MM.1S (cell line): Measurements from ENCODE around the gene GARIN6.

ENCODE experiments used
- DNase-seq: peaks from one replicate; pipeline ENCODE4 v3.0.0-alpha.2; 2015
- H2AFZ ChIP-seq: fragments of 300-600 bp; sonication (generic); 2 replicates; pipeline ENCODE4 v1.6.0; 2016; ENCODE audit warnings: antibody characterized with exemption, low read length
- H3F3A ChIP-seq: fragments of 300-600 bp; sonication (generic); 2 replicates; pipeline ENCODE4 v1.6.1; 2016; ENCODE audit warnings: mild to moderate bottlenecking, antibody characterized with exemption, low read length, moderate library complexity, mixed read lengths; ENCODE audit not compliant: insufficient read depth
- H3K27ac ChIP-seq: fragments of 300-600 bp; sonication (generic); 2 replicates; pipeline ENCODE4 v1.5.1; 2016; ENCODE audit warnings: mild to moderate bottlenecking, low read length
- H3K27me3 ChIP-seq: fragments of 300-600 bp; sonication (generic); replicated peaks from 2 replicates; pipeline ENCODE4 v1.6.0; 2016; ENCODE audit warnings: low read length; ENCODE audit not compliant: insufficient read depth
- H3K36me3 ChIP-seq: fragments of 300-600 bp; sonication (generic); replicated peaks from 2 replicates; pipeline ENCODE4 v1.6.1; 2016; ENCODE audit warnings: mild to moderate bottlenecking, low read length, mixed read lengths; ENCODE audit not compliant: insufficient read depth
- H3K4me1 ChIP-seq: fragments of 300-600 bp; sonication (generic); 2 replicates; pipeline ENCODE4 v1.6.1; 2016; ENCODE audit warnings: low read length, mixed read lengths
- H3K4me2 ChIP-seq: fragments of 300-600 bp; sonication (generic); 2 replicates; pipeline ENCODE4 v1.6.0; 2016; ENCODE audit warnings: low read depth, low read length
- H3K4me3 ChIP-seq: fragments of 300-600 bp; sonication (generic); 2 replicates; pipeline ENCODE4 v1.5.1; 2016; ENCODE audit warnings: low read length, mixed read lengths
- H3K79me2 ChIP-seq: fragments of 300-600 bp; sonication (generic); 2 replicates; pipeline ENCODE4 v1.6.1; 2016; ENCODE audit warnings: mixed run types, low read length, mixed read lengths
- H3K9ac ChIP-seq: fragments of 300-600 bp; sonication (generic); 2 replicates; pipeline ENCODE4 v1.6.1; 2016; ENCODE audit warnings: low read length, mixed read lengths
- H3K9me2 ChIP-seq: fragments of 300-600 bp; sonication (generic); replicated peaks from 2 replicates; pipeline ENCODE4 v1.6.1; 2016; ENCODE audit warnings: mild to moderate bottlenecking, low read length, mixed read lengths; ENCODE audit not compliant: insufficient read depth
- H3K9me3 ChIP-seq: fragments of 300-600 bp; sonication (generic); replicated peaks from 2 replicates; pipeline ENCODE4 v1.6.1; 2016; ENCODE audit warnings: mild to moderate bottlenecking, low read length, mixed read lengths; ENCODE audit not compliant: insufficient read depth
- H4K20me1 ChIP-seq: fragments of 300-600 bp; sonication (generic); 2 replicates; pipeline ENCODE4 v1.6.1; 2016; ENCODE audit warnings: mild to moderate bottlenecking, low read length, moderate library complexity, mixed read lengths; ENCODE audit not compliant: insufficient read depth
- EZH2 ChIP-seq: fragments of 300-600 bp; sonication (generic); optimal IDR thresholded peaks from 2 replicates; pipeline ENCODE3; 2017; ENCODE audit warnings: low read depth, mild to moderate bottlenecking, antibody characterized with exemption, low read length, mixed read lengths
- EZH2phosphoT487 ChIP-seq: fragments of 300-600 bp; sonication (generic); IDR thresholded peaks from 2 replicates; pipeline ENCODE4 v1.6.1; 2018; ENCODE audit warnings: antibody characterized with exemption, low read length
- TF ChIP-seq, protein P1 (sequence below): fragments of 300-600 bp; sonication (generic); IDR thresholded peaks from 2 replicates; pipeline ENCODE4 v1.5.1; 2016; ENCODE audit warnings: antibody characterized with exemption, low read length, mixed read lengths

The GARIN6 gene

DNA sequence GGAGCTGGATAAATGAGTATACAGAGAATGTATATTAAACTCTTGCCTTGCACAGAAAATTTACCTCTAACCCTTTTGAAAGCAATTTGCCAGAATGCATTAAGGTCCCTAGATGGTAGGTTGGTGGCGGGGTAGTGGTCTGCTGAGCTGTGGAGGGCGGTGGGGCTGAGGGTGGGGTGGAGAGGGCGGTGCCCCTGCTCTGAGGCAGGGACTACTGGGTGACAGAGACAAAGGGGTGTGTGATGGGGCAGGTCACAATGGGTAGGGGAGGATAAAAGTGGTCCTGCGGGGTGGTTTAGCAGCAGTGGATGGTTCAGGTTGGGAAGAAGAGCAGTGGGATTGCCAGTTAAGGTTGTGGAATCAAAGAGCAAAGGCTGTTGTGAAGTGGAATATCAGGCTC, at the start of gene GARIN6:
Gene GARIN6 (plus strand): TSS at position 301 of the 400 bp plus-strand sequence. CDS start 422 bp downstream, outside the sequence.
- H3K79me2 ChIP-seq, result no peaks in the 10 kb centered on the region
- no peak within 1 kb of the TSS for H2AFZ ChIP-seq
- H3K36me3 ChIP-seq, result no peaks in the 10 kb centered on the region
- DNase-seq, result no peak
- H3K4me3 ChIP-seq, result no peak within 1 kb of the TSS
- no peaks in the 10 kb centered on the region for H3K9me3 ChIP-seq
- no peaks in the 10 kb centered on the region for H4K20me1 ChIP-seq
- H3F3A ChIP-seq, result no peaks in the 10 kb centered on the region
- TF ChIP-seq EZH2phosphoT487 (no peak), EZH2 (no peak)
- TF ChIP-seq, protein P1, sequence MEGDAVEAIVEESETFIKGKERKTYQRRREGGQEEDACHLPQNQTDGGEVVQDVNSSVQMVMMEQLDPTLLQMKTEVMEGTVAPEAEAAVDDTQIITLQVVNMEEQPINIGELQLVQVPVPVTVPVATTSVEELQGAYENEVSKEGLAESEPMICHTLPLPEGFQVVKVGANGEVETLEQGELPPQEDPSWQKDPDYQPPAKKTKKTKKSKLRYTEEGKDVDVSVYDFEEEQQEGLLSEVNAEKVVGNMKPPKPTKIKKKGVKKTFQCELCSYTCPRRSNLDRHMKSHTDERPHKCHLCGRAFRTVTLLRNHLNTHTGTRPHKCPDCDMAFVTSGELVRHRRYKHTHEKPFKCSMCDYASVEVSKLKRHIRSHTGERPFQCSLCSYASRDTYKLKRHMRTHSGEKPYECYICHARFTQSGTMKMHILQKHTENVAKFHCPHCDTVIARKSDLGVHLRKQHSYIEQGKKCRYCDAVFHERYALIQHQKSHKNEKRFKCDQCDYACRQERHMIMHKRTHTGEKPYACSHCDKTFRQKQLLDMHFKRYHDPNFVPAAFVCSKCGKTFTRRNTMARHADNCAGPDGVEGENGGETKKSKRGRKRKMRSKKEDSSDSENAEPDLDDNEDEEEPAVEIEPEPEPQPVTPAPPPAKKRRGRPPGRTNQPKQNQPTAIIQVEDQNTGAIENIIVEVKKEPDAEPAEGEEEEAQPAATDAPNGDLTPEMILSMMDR, result no peak
- H3K9me2 ChIP-seq, result no peaks in the 10 kb centered on the region
- H3K9ac ChIP-seq, result no peak within 1 kb of the TSS
- H3K27ac ChIP-seq, result no peak within 1 kb of the TSS
- no peak within 1 kb of the TSS for H3K4me2 ChIP-seq
- no peaks in the 10 kb centered on the region for H3K4me1 ChIP-seq
- H3K27me3 ChIP-seq, result no peaks in the 10 kb centered on the region

DNA sequence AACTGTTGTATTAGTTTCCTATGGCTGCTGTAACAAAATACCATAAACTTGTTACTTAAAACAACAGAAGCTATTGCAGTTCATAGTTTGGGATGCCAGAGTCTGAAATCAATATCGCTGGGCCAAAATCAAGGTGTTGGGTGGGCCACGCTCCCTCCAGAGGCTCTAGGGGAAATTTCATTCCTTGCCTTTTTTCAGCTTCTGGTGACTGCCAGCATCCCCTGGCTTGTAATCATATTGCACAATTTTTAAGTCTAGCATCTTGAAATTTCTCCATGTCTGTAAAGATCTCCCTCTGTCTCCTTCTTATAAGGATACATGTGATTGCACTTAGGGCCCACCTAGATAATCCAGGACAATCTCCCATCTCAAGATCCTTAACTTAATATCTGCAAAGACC, 48.8 kb upstream of the GARIN6 start:
- Histone ChIP-seq H3K4me2 (no peak overlapping the region), H3K9ac (no peak overlapping the region), H3K9me2 (peaks cover 5% of the 10 kb centered on the region; the same call in 1 of the 2 replicates), H3K4me1 (peaks cover 19% of the 10 kb centered on the region), H3K4me3 (no peak overlapping the region), H3K9me3 (no peaks in the 10 kb centered on the region), H3F3A (no peaks in the 10 kb centered on the region), H2AFZ (no peak overlapping the region), H3K36me3 (no peaks in the 10 kb centered on the region), H4K20me1 (no peaks in the 10 kb centered on the region), H3K27ac (no peak overlapping the region), H3K79me2 (no peaks in the 10 kb centered on the region), H3K27me3 (no peaks in the 10 kb centered on the region)
- TF ChIP-seq EZH2 (no peak), EZH2phosphoT487 (no peak)
- TF ChIP-seq, protein P1, result no peak
- no peak for DNase-seq

DNA sequence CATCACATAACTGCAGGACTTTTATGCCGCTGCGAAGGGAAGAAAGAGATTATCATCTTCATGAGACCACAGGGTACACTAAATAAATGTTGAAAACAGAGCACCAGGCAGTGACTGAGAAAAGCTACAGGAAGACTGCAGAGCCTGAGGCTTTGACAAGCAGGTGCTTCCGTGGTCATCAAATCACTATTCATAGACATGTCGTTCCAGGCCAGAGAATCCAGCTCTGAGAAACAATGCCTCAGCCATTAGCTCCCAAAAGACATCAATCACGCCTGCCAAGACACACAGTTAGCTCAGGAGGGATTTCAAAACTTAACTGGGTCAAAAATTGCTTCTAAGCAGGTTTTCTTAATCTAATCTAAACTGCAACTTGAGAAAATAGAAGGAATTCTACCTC, 47.2 kb upstream of the GARIN6 start:
- H3K36me3 ChIP-seq, result no peaks in the 10 kb centered on the region
- no peaks in the 10 kb centered on the region for H3F3A ChIP-seq
- TF ChIP-seq, protein P1, result no peak
- TF ChIP-seq EZH2 (no peak), EZH2phosphoT487 (no peak)
- H3K9me3 ChIP-seq, result no peaks in the 10 kb centered on the region
- peaks cover 19% of the 10 kb centered on the region for H3K4me1 ChIP-seq
- peak overlapping the region; percentile 40 for H3K4me2 ChIP-seq
- no peaks in the 10 kb centered on the region for H3K79me2 ChIP-seq
- no peak overlapping the region for H3K4me3 ChIP-seq
- no peaks in the 10 kb centered on the region for H4K20me1 ChIP-seq
- peak overlapping the region; percentile 26; the same call in 1 of the 2 replicates for H3K27ac ChIP-seq
- H3K27me3 ChIP-seq, result no peaks in the 10 kb centered on the region
- H3K9ac ChIP-seq, result no peak overlapping the region
- peak; percentile 84 for DNase-seq
- H3K9me2 ChIP-seq, result peaks cover 5% of the 10 kb centered on the region; the same call in 1 of the 2 replicates
- H2AFZ ChIP-seq, result peak overlapping the region; percentile 20; the same call in 1 of the 2 replicates
